ENCODE results near the gene EARS2.

EARS2 gene

GRCh38 chr16:23570992-23571632 lies 14.0 kb upstream of the EARS2 start:
- WGBS, 2 experiments = 96% methylated on average over 8 of the region's 8 CpGs
- H3K4me3 ChIP-seq (ENCODE audit: insufficient read depth, low read depth, low read length) = no peak overlapping the region
- no peak overlapping the region for H3K27ac ChIP-seq (ENCODE audit: insufficient read depth, low read depth, low read length, poor library complexity, severe bottlenecking)
- H3K9me3 ChIP-seq (ENCODE audit: control insufficient read depth, low read length) = no peaks in the 10 kb centered on the region
- H3K4me1 ChIP-seq (ENCODE audit: control insufficient read depth, insufficient read depth, low read length) = no peaks in the 10 kb centered on the region
- peaks cover 33% of the 10 kb centered on the region for H3K36me3 ChIP-seq (ENCODE audit: control insufficient read depth, insufficient read depth, low read length)
- no peaks in the 10 kb centered on the region for H3K27me3 ChIP-seq (ENCODE audit: control insufficient read depth, insufficient read depth, low read length, poor library complexity, severe bottlenecking)

DNA sequence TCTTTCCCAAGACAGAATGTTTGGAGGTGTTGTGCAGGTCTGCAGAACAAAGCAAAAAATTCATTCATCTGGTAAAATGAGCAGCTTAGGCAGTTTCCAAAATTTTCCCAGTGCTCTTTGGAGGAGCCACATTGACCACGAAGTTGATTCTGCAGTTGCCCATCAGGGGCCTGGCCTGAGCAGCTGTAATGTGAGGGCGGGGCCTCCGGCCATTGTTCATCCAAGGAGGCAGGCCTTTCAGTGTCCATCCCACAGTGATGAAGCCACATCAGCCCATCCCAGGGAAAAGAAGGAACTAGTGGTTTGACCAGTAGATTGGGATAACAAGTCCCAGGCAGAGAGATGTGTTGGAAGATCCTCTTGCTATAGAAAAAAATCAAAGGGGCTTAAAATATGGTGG lies 10.5 kb upstream of the EARS2 start:
- H3K36me3 ChIP-seq (ENCODE audit: control insufficient read depth, insufficient read depth, low read length) = peaks cover 61% of the 10 kb centered on the region
- no peaks in the 10 kb centered on the region for H3K4me1 ChIP-seq (ENCODE audit: control insufficient read depth, insufficient read depth, low read length)

DNA sequence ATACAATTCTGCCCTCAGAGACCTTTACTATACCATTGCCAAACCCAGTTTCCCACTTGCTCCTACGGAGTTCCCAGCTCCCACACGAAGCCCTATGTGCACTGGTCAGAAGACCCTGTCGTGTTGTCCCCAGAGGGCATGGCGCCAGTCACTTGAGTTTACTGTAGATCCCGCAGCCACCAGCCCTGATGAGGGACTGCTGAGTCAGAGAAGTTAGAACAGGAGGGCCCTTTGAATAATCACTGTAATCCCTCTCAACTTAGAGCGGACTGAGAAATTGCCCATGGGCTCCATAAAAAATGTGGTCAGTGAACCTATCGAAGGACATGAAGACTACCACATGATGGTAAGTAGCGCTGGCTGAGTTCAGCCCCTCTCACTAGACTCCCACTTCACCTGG lies 9.6 kb upstream of the EARS2 start:
- Histone ChIP-seq H3K27me3 (ENCODE audit: control insufficient read depth, insufficient read depth, low read length, poor library complexity, severe bottlenecking) (no peaks in the 10 kb centered on the region), H3K36me3 (ENCODE audit: control insufficient read depth, insufficient read depth, low read length) (peaks cover 65% of the 10 kb centered on the region), H3K4me1 (ENCODE audit: control insufficient read depth, insufficient read depth, low read length) (no peaks in the 10 kb centered on the region), H3K4me3 (ENCODE audit: insufficient read depth, low read depth, low read length) (no peak overlapping the region), H3K9me3 (ENCODE audit: control insufficient read depth, low read length) (no peaks in the 10 kb centered on the region), H3K27ac (ENCODE audit: insufficient read depth, low read depth, low read length, poor library complexity, severe bottlenecking) (no peak overlapping the region)
- WGBS, 2 experiments = 96% methylated on average over 8 of the region's 8 CpGs

More for the DNA sequence above, 10.5 kb upstream of the EARS2 start:
- H3K27me3 ChIP-seq (ENCODE audit: control insufficient read depth, insufficient read depth, low read length, poor library complexity, severe bottlenecking) = no peaks in the 10 kb centered on the region
- H3K9me3 ChIP-seq (ENCODE audit: control insufficient read depth, low read length) = no peaks in the 10 kb centered on the region
- H3K27ac ChIP-seq (ENCODE audit: insufficient read depth, low read depth, low read length, poor library complexity, severe bottlenecking) = no peak overlapping the region
- WGBS, 2 experiments = 94 to 97% methylated on average over 3 of the region's 3 CpGs
- no peak overlapping the region for H3K4me3 ChIP-seq (ENCODE audit: insufficient read depth, low read depth, low read length)

DNA sequence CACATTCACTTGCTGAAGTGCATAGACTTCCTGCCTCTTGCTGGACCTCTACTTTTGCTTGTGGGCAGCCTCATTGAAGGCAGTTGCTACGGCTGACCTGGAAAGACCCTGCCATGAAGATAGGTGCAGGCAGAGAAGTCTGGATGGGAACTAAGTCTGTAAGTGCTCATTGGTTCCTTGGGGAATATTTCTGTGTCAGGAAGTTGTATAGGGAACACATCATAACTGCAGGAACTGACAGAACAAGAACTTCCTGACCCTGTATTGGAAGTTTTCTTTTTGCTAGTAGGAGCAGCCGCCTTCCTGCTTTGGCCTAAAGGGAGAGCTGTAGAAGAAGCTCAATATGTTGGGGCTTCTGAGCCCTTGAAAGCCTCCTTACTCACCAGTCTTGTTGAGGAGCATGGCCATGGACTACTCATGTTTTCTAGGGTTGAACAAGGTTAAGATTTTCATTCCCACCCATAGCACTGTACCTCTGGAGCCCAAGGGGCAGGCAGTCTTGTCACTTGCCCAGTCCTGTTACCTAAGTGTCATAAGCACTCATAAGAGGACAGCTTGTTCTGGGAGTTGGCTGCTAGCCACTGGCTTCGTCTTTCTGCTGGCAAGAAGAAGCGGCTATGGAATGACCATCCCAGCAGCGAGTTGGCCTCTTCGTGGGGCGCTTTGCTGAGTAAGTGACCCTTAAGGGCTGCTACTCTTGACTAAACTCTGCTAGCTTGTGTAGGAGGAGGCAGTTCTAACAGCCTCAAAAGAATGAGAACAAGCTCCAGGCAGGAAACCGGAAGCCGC lies 7.6 kb upstream of the EARS2 start:
- 95 to 96% methylated on average over 9 of the region's 9 CpGs for WGBS, 2 experiments
- Histone ChIP-seq H3K4me1 (ENCODE audit: control insufficient read depth, insufficient read depth, low read length) (no peaks in the 10 kb centered on the region), H3K9me3 (ENCODE audit: control insufficient read depth, low read length) (no peaks in the 10 kb centered on the region), H3K4me3 (ENCODE audit: insufficient read depth, low read depth, low read length) (no peak overlapping the region), H3K27me3 (ENCODE audit: control insufficient read depth, insufficient read depth, low read length, poor library complexity, severe bottlenecking) (no peaks in the 10 kb centered on the region), H3K27ac (ENCODE audit: insufficient read depth, low read depth, low read length, poor library complexity, severe bottlenecking) (no peak overlapping the region), H3K36me3 (ENCODE audit: control insufficient read depth, insufficient read depth, low read length) (peaks cover 52% of the 10 kb centered on the region)

GRCh38 chr16:23563186-23563585 lies 6.0 kb upstream of the EARS2 start:
- Histone ChIP-seq H3K4me1 (ENCODE audit: control insufficient read depth, insufficient read depth, low read length) (peaks cover 4% of the 10 kb centered on the region), H3K27me3 (ENCODE audit: control insufficient read depth, insufficient read depth, low read length, poor library complexity, severe bottlenecking) (no peaks in the 10 kb centered on the region), H3K27ac (ENCODE audit: insufficient read depth, low read depth, low read length, poor library complexity, severe bottlenecking) (no peak overlapping the region), H3K36me3 (ENCODE audit: control insufficient read depth, insufficient read depth, low read length) (peaks cover 47% of the 10 kb centered on the region), H3K4me3 (ENCODE audit: insufficient read depth, low read depth, low read length) (no peak overlapping the region), H3K9me3 (ENCODE audit: control insufficient read depth, low read length) (no peaks in the 10 kb centered on the region)
- WGBS, 2 experiments = 92 to 95% methylated on average over 6 of the region's 6 CpGs

DNA sequence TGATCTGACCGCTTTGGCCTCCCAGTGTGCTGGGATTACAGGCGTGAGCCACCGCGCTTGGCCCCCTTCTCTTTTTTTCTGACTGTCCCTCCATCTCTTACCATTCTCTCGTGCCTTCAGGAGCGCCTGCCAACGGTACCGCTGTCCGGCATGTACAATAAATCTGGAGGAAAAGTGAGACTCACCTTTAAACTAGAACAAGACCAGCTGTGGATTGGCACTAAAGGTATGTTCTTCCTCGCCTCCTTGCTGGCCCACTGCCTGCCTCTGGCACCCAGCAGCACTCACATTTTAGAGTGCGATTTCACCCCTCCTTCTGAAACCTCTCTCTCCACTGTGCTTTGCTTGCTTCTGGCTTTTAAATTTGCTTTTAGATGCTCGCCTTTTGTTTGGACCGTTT lies 5.4 kb upstream of the EARS2 start:
- Histone ChIP-seq H3K27me3 (ENCODE audit: control insufficient read depth, insufficient read depth, low read length, poor library complexity, severe bottlenecking) (no peaks in the 10 kb centered on the region), H3K36me3 (ENCODE audit: control insufficient read depth, insufficient read depth, low read length) (peaks cover 40% of the 10 kb centered on the region), H3K9me3 (ENCODE audit: control insufficient read depth, low read length) (no peaks in the 10 kb centered on the region), H3K4me3 (ENCODE audit: insufficient read depth, low read depth, low read length) (no peak overlapping the region), H3K4me1 (ENCODE audit: control insufficient read depth, insufficient read depth, low read length) (peaks cover 4% of the 10 kb centered on the region), H3K27ac (ENCODE audit: insufficient read depth, low read depth, low read length, poor library complexity, severe bottlenecking) (no peak overlapping the region)
- 93 to 97% methylated on average over 13 of the region's 13 CpGs for WGBS, 2 experiments

DNA sequence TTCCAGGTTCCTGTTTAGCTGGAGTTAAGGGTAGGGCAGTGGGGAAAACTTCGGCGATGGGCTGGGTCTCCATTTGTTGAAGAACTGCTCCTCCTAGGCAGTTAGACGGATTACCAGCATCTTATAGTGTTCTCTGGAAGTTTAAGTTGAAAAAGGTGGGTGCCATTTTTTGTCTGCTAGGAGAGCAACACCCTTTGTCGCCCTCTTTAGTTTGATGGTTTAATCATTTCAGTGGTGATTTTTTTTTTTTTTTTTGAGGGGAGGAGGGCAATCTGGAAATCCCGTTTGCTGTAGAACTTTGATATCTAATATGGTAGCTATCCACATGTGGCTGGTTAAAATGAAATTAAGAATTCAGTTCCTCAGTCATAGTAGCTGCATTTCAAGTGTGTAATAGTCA lies 4.4 kb upstream of the EARS2 start:
- no peak overlapping the region for H3K27ac ChIP-seq (ENCODE audit: insufficient read depth, low read depth, low read length, poor library complexity, severe bottlenecking)
- no peak overlapping the region for H3K4me3 ChIP-seq (ENCODE audit: insufficient read depth, low read depth, low read length)
- H3K9me3 ChIP-seq (ENCODE audit: control insufficient read depth, low read length) = no peaks in the 10 kb centered on the region
- H3K27me3 ChIP-seq (ENCODE audit: control insufficient read depth, insufficient read depth, low read length, poor library complexity, severe bottlenecking) = no peaks in the 10 kb centered on the region
- H3K36me3 ChIP-seq (ENCODE audit: control insufficient read depth, insufficient read depth, low read length) = peaks cover 35% of the 10 kb centered on the region
- WGBS, 2 experiments = 91 to 95% methylated on average over 5 of the region's 5 CpGs
- H3K4me1 ChIP-seq (ENCODE audit: control insufficient read depth, insufficient read depth, low read length) = peaks cover 4% of the 10 kb centered on the region

- Histone ChIP-seq H3K4me1 (ENCODE audit: control insufficient read depth, insufficient read depth, low read length) (peaks cover 4% of the 10 kb centered on the region), H3K36me3 (ENCODE audit: control insufficient read depth, insufficient read depth, low read length) (peaks cover 8% of the 10 kb centered on the region), H3K4me3 (ENCODE audit: insufficient read depth, low read depth, low read length) (peak overlapping the region; percentile 90), H3K27me3 (ENCODE audit: control insufficient read depth, insufficient read depth, low read length, poor library complexity, severe bottlenecking) (no peaks in the 10 kb centered on the region), H3K27ac (ENCODE audit: insufficient read depth, low read depth, low read length, poor library complexity, severe bottlenecking) (peak overlapping the region; percentile 72), H3K9me3 (ENCODE audit: control insufficient read depth, low read length) (no peaks in the 10 kb centered on the region)
- 5% methylated on average over 60 of the region's 60 CpGs for WGBS, 2 experiments
These were observed 891 bp upstream of the EARS2 start for GRCh38 chr16:23557779-23558702.

- Histone ChIP-seq H3K4me1 (ENCODE audit: control insufficient read depth, insufficient read depth, low read length) (peaks cover 4% of the 10 kb centered on the region), H3K36me3 (ENCODE audit: control insufficient read depth, insufficient read depth, low read length) (peaks cover 17% of the 10 kb centered on the region), H3K4me3 (ENCODE audit: insufficient read depth, low read depth, low read length) (no peak overlapping the region), H3K9me3 (ENCODE audit: control insufficient read depth, low read length) (no peaks in the 10 kb centered on the region), H3K27ac (ENCODE audit: insufficient read depth, low read depth, low read length, poor library complexity, severe bottlenecking) (no peak overlapping the region), H3K27me3 (ENCODE audit: control insufficient read depth, insufficient read depth, low read length, poor library complexity, severe bottlenecking) (no peaks in the 10 kb centered on the region)
- WGBS, 2 experiments = 85 to 88% methylated on average over 3 of the region's 3 CpGs
These were observed 2.6 kb downstream of the EARS2 start for GRCh38 chr16:23554536-23554935.

DNA sequence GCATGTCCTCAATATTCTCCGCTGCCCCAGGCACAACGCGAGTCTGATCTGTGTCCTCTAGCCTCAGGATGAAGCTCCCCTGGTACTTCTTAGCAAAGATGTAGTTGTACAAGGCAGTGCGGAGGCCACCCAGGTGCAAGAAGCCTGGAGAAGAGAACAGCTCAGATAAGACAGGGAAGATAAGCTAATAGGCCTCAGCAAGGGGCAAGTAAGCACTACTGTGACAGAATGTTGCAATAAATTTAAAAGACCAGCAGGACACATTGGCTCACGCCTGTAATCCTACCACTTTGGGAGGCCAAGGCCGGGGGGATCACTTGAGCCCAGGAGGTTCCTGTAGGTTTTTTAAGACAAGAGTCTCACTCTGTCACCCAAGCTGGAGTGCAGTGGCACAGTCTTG lies 5.0 kb downstream of the EARS2 start:
- H3K9me3 ChIP-seq (ENCODE audit: control insufficient read depth, low read length) = no peaks in the 10 kb centered on the region
- H3K27ac ChIP-seq (ENCODE audit: insufficient read depth, low read depth, low read length, poor library complexity, severe bottlenecking) = no peak overlapping the region
- WGBS, 2 experiments = 81 to 82% methylated on average over 6 of the region's 6 CpGs
- no peaks in the 10 kb centered on the region for H3K27me3 ChIP-seq (ENCODE audit: control insufficient read depth, insufficient read depth, low read length, poor library complexity, severe bottlenecking)
- H3K4me1 ChIP-seq (ENCODE audit: control insufficient read depth, insufficient read depth, low read length) = no peaks in the 10 kb centered on the region
- no peak overlapping the region for H3K4me3 ChIP-seq (ENCODE audit: insufficient read depth, low read depth, low read length)
- peaks cover 21% of the 10 kb centered on the region for H3K36me3 ChIP-seq (ENCODE audit: control insufficient read depth, insufficient read depth, low read length)

Measured in ectodermal cell (in vitro differentiated cells).